HG03378 (cell line): ENCODE data around the gene PNKP.
A peak's percentile ranks its signal among the peaks of the same experiment; 100 is the strongest.

Experiments
- ATAC-seq: cut with Tn5 transposase; IDR thresholded peaks from one replicate; pipeline ENCODE4 v1.9.1; 2021; ENCODE audit warnings: mild to moderate bottlenecking, moderate library complexity; ENCODE audit not compliant: unreplicated experiment

Gene PNKP

DNA sequence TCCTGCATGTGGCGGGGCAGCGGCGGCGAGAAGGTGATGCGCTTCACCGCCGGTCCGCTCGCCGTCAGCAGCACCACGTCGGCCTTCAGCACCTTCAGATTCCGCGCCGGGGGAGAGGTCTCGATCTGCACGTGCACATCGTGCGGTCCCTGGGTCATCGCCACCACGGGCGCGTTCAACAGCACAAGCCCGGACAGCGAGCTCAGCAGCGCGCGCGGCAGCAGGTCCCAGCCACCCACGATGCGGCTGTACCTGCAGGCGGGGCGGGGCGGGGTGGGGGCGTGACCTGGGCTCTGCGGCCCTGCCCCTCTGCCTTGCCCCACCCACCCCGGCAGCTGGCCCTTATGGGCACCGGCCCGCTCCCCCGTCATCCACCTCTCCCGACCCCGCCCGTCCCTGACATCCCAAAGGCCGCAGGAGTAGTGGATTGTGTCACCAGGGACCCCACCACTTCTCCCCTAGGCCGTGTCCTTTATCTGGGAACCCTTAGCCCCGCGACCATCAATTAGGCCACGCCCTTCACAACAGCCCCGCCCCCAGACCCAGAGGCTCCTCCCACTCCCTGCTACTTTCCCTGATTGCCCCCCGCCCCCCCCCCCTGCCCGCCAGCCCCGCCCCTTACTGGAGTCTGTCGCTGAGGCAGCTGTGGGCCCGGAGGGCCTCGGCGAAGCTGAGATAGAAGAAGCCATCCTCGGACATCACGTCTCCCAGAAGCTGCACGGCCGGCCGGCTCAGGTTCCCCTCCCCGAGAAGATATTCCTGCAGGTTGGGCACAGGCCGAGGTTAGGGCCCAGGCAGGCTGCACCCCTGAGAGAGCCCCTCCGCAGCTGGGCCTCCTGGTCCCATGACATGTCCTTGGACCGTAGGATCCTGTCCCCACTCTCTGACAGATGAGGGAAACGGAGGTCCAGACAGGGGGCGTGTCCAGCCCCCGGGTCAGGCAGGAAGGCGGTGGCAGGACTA, 23.3 kb upstream of the PNKP start:
- no peak for ATAC-seq

DNA sequence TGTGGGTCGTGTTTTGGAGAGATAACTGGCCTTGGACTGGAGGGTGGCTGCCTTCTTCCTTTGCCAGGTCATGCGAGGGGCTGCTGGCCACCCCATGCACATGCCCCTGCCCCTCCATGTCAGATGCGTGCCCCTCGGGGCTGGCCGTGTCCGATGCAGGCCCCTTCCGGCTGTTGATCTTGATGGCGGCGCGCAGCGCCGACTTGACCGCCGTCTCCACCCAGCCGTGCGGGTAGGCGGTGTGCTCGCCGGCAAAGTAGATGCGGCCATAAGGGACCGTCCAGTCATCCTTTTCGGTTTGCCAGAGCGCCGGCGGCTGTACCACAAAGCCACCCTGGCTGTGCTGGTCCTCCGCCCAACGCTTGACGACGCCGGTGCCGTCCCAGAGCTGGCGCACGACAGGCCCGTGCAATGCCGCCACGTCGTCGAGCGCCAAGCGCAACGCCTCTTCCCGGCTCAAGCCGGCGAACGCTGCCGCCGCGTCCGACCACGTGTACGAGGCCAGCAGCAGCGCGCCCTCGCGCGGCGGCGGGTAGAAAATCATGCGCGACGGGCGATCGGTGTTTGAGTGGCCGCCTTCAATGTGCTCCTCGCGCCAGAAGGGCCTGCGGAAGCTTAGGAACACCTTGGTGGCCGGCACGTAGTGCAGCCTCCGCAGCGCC, 22.4 kb upstream of the PNKP start:
- no peak for ATAC-seq

- no peak for ATAC-seq
Observed at GRCh38 chr19:49889038-49889686, 21.8 kb upstream of the PNKP start.

GRCh38 chr19:49888510-49888824, 21.1 kb upstream of the PNKP start:
- ATAC-seq: no peak

GRCh38 chr19:49887665-49888509, 20.5 kb upstream of the PNKP start:
- ATAC-seq: no peak

- ATAC-seq: no peak
Observed at GRCh38 chr19:49887037-49887664, 19.8 kb upstream of the PNKP start.

- no peak for ATAC-seq
Observed at GRCh38 chr19:49884760-49885159, 17.4 kb upstream of the PNKP start.

- no peak for ATAC-seq
Observed at GRCh38 chr19:49884109-49884508, 16.7 kb upstream of the PNKP start.

DNA sequence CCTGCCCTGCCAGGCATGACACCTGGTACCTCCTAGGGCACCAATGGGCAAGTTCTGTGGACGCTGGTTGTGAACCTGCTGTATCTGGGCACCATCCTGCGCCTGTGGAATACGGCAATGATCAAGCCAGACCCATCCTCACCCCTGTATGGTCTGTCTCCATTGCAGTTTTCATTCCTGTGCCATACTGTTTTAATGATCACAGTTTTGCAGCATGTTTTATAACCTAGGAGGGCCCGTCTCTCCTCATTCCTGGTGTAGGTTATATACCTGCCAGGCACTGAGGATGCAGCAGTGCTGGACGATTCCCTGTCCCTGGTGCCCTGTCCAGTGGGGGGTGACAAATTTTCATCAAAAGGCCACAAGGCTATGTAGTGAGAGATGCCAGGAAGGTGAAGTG, 15.7 kb upstream of the PNKP start:
- ATAC-seq: no peak

DNA sequence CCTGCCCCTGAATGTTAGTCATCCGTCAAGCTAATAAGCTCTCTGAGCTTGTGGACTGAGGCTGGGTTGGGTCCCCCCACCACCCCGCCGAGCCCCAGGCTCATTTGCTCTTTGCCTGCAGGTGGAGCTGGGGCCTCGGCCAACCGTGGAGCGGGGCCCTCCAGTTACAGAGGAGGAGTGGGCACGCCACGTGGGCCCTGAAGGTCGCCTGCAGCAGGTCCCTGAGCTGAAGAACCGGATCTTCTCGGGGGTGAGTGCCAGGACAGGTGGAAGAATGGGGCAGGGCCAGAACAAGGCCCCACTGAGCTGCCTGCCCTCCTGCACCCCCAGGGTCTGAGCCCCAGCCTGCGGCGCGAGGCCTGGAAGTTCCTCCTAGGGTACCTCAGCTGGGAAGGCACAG, 15.3 kb upstream of the PNKP start:
- no peak for ATAC-seq

GRCh38 chr19:49881672-49882394, 14.5 kb upstream of the PNKP start:
- ATAC-seq: no peak

DNA sequence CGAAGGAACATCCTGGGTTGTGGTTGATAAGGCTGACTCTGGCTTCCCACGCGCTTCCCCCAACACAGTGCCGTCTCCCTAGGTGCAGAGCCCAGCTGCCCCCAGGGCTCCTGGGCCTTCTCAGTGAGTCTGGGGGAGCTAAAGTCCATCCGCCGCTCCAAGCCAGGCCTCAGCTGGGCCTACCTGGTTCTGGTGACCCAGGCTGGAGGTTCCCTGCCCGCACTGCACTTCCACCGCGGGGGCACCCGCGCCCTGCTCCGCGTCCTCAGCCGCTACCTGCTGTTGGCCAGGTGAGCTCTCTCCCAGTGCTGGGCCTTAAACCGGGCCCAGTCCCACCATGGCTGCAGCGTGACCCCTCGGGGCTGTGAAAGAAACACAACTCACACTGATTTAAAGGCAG, 13.8 kb upstream of the PNKP start:
- no peak for ATAC-seq

DNA sequence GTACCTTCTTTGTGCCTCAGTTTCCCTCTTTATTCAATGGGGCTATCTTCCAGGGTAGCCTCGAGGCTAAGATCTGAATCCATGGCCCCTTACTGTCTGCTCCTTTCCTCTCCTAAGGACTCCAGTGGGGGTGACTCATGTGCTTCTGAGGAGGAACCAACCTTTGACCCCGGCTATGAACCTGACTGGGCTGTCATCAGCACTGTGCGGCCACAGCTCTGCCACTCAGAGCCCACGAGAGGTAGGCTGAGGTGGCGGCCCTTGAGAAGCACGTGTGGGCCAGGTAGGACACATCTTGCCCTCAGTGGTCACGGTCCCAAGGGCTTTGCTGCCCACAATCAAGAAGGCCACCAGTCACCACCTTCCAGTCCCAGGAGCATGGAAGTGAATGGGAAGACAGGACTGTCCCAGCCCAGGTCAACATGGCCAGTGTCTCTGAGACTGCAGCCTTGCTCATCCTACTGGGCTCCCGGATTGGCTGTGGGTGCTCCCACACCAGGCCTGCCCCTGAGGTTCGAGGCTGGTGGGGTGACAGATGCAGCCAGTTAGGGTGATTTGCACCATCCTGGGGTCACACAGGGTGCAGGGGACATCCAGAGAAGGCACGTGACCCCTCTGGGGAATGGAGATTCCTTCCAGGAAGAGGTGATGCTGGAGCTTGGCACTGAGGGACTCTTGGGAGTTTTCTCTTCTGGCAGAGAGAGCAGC, 12.9 kb upstream of the PNKP start:
- no peak for ATAC-seq

- ATAC-seq: no peak
Observed at GRCh38 chr19:49879243-49879963, 12.0 kb upstream of the PNKP start.

DNA sequence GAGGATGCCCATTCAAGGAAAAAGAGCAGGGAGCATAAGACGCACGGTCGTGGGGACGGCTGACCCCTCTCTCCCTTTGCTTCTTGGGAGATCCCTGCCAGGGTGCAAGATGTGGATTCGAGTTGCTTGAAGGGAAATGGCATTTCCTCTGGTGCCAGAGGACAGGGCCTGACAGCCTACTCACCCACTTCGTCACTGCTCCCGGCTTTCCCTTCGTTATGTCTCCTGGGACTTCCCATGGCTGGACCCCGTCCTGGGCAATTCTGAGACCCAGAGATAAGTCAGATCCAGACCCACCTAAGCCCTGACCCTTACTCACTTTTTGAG, 11.3 kb upstream of the PNKP start:
- no peak for ATAC-seq

DNA sequence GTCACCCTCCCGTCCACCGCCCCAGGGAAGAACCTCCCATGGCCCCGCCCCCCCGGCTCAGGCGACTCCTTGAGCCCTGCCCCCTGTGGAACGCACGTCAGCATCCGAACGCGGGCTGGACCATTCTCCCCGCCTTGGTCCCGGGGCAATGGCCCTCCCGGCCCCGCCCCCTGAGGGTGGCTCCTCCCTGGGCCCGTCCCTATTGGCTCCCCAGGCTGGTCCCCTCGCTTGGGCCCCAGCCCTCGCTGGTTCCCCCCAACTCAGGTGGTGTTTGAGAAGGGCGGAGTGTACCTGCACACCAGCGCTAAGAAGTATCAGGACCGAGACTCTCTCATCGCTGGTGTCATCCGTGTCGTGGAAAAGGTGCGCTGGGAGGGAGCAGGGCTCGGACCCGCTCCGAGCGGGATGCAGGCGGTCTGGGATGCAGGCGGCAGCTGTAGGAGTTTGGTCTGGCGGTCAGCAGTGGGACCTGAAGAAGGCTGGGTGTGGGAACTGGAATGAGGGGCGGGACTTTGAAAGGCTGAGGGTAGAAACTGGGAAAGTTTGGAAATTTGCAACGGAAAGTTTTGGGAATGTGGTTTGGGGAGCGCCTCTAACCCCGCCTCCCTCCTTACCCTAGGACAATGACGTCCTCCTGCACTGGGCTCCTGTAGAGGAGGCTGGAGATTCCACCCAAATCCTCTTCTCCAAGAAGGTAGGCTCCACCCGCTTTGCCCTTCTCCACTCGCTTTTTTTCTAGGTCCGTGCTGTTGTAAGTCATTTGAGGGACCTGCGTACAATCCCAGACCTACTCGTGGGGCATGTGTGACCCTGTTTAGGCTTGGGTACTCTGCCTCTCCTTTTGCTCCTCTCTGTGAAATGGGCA, 10.7 kb upstream of the PNKP start:
- ATAC-seq: peak; percentile 28

DNA sequence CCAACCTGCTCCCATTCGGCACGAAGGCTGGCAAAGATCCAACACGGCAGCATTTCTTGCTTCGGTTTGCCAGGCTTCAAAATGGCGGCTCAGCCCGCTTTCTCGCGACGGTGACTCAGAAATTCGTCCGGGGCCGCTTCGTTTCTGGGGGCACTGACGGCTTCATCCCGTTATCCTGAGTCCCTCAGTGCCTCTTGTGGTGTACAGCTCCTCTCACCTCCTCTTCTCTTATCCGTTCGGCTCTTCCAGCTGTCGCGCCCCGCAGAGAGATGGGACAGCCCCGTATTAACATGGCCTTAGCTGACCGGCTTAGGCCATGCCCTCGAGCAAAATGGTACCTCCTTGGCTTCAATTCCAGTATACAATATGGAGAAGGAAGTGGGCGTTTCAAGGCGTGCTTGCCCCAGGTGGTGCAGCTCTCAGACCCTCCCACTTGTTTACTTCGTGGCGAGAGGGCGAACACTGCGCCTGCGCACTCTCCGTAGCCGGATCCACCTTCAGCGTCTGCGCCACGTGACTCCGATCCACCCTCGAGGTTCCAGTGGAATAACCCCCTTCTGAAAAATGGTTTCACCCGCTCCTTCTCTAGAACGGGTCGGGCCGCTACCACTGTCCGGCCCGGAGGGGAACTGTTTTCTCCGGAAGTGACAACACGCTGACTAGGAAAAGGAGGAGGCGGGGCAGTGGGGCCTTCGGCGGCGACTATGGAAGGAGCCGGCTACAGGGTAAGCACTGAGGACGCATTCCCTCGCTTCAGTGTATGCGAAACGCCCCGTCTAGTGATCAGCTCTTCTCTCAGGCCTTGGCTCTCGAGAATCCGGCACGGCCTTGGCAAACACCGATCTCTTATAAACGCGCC, 9.9 kb upstream of the PNKP start, which contains the start of the genes AKT1S1 and TBC1D17:
TSS of gene AKT1S1 (minus strand) at position 336 of the 859 bp plus-strand sequence. CDS start 4,060 bp downstream, outside the sequence.
TSS of gene TBC1D17 (plus strand) at position 683 of the 859 bp plus-strand sequence. CDS start at position 705, 22 bp downstream.
- ATAC-seq: peak; percentile 68
